K562 (cell line): ENCODE data around the gene SLC26A6. TPM values are rescaled to one million over a fixed set of nuclear protein-coding genes. Genes with fewer than 3 reads are reported as not detected.

Source experiments
- ATAC-seq: fragments of 200-7000 bp; cut with Tn5 transposase; 3 replicates; pipeline ENCODE4 v1.9.1; 2020; ENCODE audit warnings: moderate library complexity
- BruUV-seq: library from RNA; stranded (reverse); fragments of 400-500 nt; replicated peaks from 2 replicates; lab custom pipeline; 2021; lab: Mats Ljungman, UMichigan
- CTCF ChIA-PET: fragments of 300-600 bp; formaldehyde crosslinking; extraction: SDS; loops from one replicate; lab custom pipeline; 2021; ENCODE audit warnings: low intra/inter-chr PET ratio; lab: Yijun Ruan, JAX
- POLR2A ChIA-PET: fragments of 300-600, 350-650 bp; sonication (Branson Sonifier 250); formaldehyde crosslinking; extraction: SDS; loops from one replicate; lab custom pipeline; 2021; ENCODE audit warnings: antibody characterized with exemption, inconsistent platforms; lab: Yijun Ruan, JAX
- DNase-seq, 4 experiments: peaks; one replicate each; pipeline versions ENCODE4 v3.0.0 to v3.0.0-alpha.2; 2011 to 2018; ENCODE audit warnings: low spot score in 3 of 4, mixed read lengths in 3 of 4; ENCODE audit errors: extremely low read depth in 1 of 4
- FAIRE-seq: peaks from 2 replicates; lab custom pipeline; 2011; peaks lifted over from hg19 to GRCh38; lab: Jason Lieb, UNC
- H2AFZ ChIP-seq: 2 replicates; pipeline ENCODE4 v1.6.0; 2011; ENCODE audit warnings: low read depth, low read length, control low read depth, inconsistent platforms
- H3K27ac ChIP-seq: fragments of 200-600 bp; 3 replicates; pipeline ENCODE4 v1.8.0; 2011; ENCODE audit warnings: low read depth, mild to moderate bottlenecking, control low read depth, inconsistent platforms, low read length, moderate library complexity, mixed read lengths; ENCODE audit errors: extremely low read depth
- H3K27me3 ChIP-seq, 2 experiments: fragments of 300-600 bp in 1 of 2; 2 replicates in 1 of 2; 3 replicates in 1 of 2; pipeline versions ENCODE4 v1.6.0 to v1.8.0; 2011; ENCODE audit warnings: inconsistent platforms in 2 of 2, low read length in 2 of 2, mild to moderate bottlenecking in 1 of 2, mixed read lengths in 1 of 2, moderate library complexity in 1 of 2; ENCODE audit not compliant: control insufficient read depth in 2 of 2, insufficient read depth in 2 of 2
- H3K36me3 ChIP-seq: fragments of 300-600 bp; 3 replicates; pipeline ENCODE4 v1.8.0; 2011; ENCODE audit warnings: mild to moderate bottlenecking, low read length, inconsistent platforms; ENCODE audit not compliant: control insufficient read depth, insufficient read depth
- H3K4me1 ChIP-seq, 2 experiments: fragments of 200-600 bp in 1 of 2; replicated peaks in 1 of 2; 2 replicates in 1 of 2; 3 replicates in 1 of 2; pipeline versions ENCODE4 v1.5.1 to v1.8.0; 2011; ENCODE audit warnings: inconsistent platforms in 2 of 2, low read length in 2 of 2, mild to moderate bottlenecking in 1 of 2, mixed read lengths in 1 of 2, moderate library complexity in 1 of 2; ENCODE audit not compliant: control insufficient read depth in 2 of 2, insufficient read depth in 2 of 2
- H3K4me2 ChIP-seq: 2 replicates; pipeline ENCODE4 v1.6.1; 2011; ENCODE audit warnings: low read length, control low read depth, inconsistent platforms, mixed read lengths; ENCODE audit not compliant: insufficient read depth
- H3K4me3 ChIP-seq: fragments of 200-600 bp; sonication (generic), shearing (Covaris generic); 2 replicates; pipeline ENCODE4 v1.5.1; 2016; ENCODE audit warnings: control low read depth, inconsistent platforms
- H3K79me2 ChIP-seq: fragments of 200-600 bp; 3 replicates; pipeline ENCODE4 v1.8.0; 2011; ENCODE audit warnings: low read length, inconsistent platforms; ENCODE audit not compliant: control insufficient read depth, insufficient read depth
- H3K9ac ChIP-seq, 2 experiments: 2 replicates each; pipeline versions ENCODE4 v1.6.0 to v1.6.1; 2011; ENCODE audit warnings: low read depth in 2 of 2, low read length in 2 of 2, control low read depth in 1 of 2, inconsistent platforms in 1 of 2, mild to moderate bottlenecking in 1 of 2, mixed read lengths in 1 of 2; ENCODE audit not compliant: insufficient read depth in 1 of 2
- H3K9me1 ChIP-seq: one replicate; pipeline ENCODE4 v1.6.0; 2011; ENCODE audit warnings: inconsistent platforms, mild to moderate bottlenecking, low read length, moderate library complexity; ENCODE audit not compliant: control insufficient read depth, insufficient read depth
- H3K9me3 ChIP-seq: replicated peaks from 2 replicates; pipeline ENCODE4 v1.5.1; 2011; ENCODE audit warnings: low read depth, low read length, inconsistent platforms; ENCODE audit not compliant: control insufficient read depth, insufficient read depth
- H4K20me1 ChIP-seq: replicated peaks from 2 replicates; pipeline ENCODE4 v1.6.1; 2011; ENCODE audit warnings: low read length, inconsistent platforms, mixed read lengths; ENCODE audit not compliant: control insufficient read depth, insufficient read depth
- CAMTA2 ChIP-seq: fragments of 250-450 bp; sonication (Bioruptor Pico); conservative IDR thresholded peaks from 2 replicates; pipeline ENCODE4 v1.5.1; 2022
- CCNT2 ChIP-seq: IDR thresholded peaks from 2 replicates; pipeline ENCODE4 v1.6.1; 2011; ENCODE audit warnings: borderline replicate concordance, low read depth, mild to moderate bottlenecking, moderate library complexity, mixed read lengths, low read length; ENCODE audit not compliant: insufficient read length; ENCODE audit errors: extremely low read depth
- DNMT1 ChIP-seq: fragments of 450-650 bp; IDR thresholded peaks from 2 replicates; pipeline ENCODE4 v1.6.1; 2016; ENCODE audit warnings: antibody characterized with exemption, mild to moderate bottlenecking
- EZH2 ChIP-seq: IDR thresholded peaks from 2 replicates; pipeline ENCODE4 v1.6.1; 2012; ENCODE audit warnings: low read depth, mild to moderate bottlenecking, inconsistent platforms, low read length, borderline replicate concordance
- HOXB6 ChIP-seq: fragments of 250-450 bp; sonication (Bioruptor Pico); IDR thresholded peaks from 2 replicates; pipeline ENCODE4 v1.5.1; 2022; ENCODE audit warnings: mild to moderate bottlenecking, borderline replicate concordance
- JUNB ChIP-seq: fragments of 450-650 bp; formaldehyde crosslinking; conservative IDR thresholded peaks from 2 replicates; pipeline ENCODE4 v1.4.0; 2020; ENCODE audit warnings: mild to moderate bottlenecking
- KDM4B ChIP-seq, 2 experiments: fragments of 450-650 bp in 1 of 2; sonication (generic) in 1 of 2; IDR thresholded peaks; 2 replicates each; pipeline ENCODE4 v1.6.1; 2016 to 2017; ENCODE audit warnings: borderline replicate concordance in 2 of 2, antibody characterized with exemption in 1 of 2, low read depth in 1 of 2, mild to moderate bottlenecking in 1 of 2
- KHSRP ChIP-seq: fragments of 450-650 bp; IDR thresholded peaks from 2 replicates; pipeline ENCODE4 v1.6.1; 2017
- PRMT5 ChIP-seq: sonication (generic); formaldehyde crosslinking; IDR thresholded peaks from 2 replicates; pipeline ENCODE4 v1.5.0; 2020; ENCODE audit warnings: missing genetic modification reagents
- RFX1 ChIP-seq: fragments of 450-650 bp; IDR thresholded peaks from 2 replicates; pipeline ENCODE4 v1.6.1; 2016; ENCODE audit warnings: mild to moderate bottlenecking, moderate library complexity
- ZNF23 ChIP-seq: fragments of 250-450 bp; sonication (Bioruptor Pico); IDR thresholded peaks from 2 replicates; pipeline ENCODE4 v1.4.0; 2020; ENCODE audit warnings: mild to moderate bottlenecking
- ZNF644 ChIP-seq: fragments of 200-800 bp; sonication (Bioruptor generic); IDR thresholded peaks from 2 replicates; pipeline ENCODE4 v1.6.1; 2016; ENCODE audit warnings: low read depth, missing genetic modification characterization, missing compliant biosample characterization
- ZNF668 ChIP-seq: fragments of 250-450 bp; sonication (Bioruptor Pico); IDR thresholded peaks from 2 replicates; pipeline ENCODE4 v1.8.0; 2022; ENCODE audit warnings: mild to moderate bottlenecking, inconsistent platforms
- WGBS: fragments of 100-300 bp; shearing (Covaris generic); methylation state at CpG from one replicate; pipeline ENCODE4 v1.1.6; 2016; ENCODE audit warnings: low coverage, mixed read lengths; ENCODE audit not compliant: insufficient coverage; ENCODE audit errors: missing lambda C conversion rate; 5-methylcytosine and 5-hydroxymethylcytosine counted together
- in situ Hi-C: fragments of 300-500 bp; cut with MboI; formaldehyde crosslinking; loops from 4 replicates; pipeline ENCODE4 v1.15.0; 2018; ENCODE audit warnings: inconsistent platforms, mixed read lengths
- intact Hi-C: fragments of 100-400 bp; cut with micrococcal nuclease; formaldehyde crosslinking; loops from 2 replicates; pipeline ENCODE4 v1.14.2; 2022
- polyA plus RNA-seq, 8 experiments: library from polyadenylated mRNA; depleted of rRNA in 4 of 8; stranded (reverse) in 5 of 8; unstranded in 3 of 8; fragments of >200 nt; fragmentation: Nextera tagmentation in 2 of 8; fragmentation: Illumina TruSeq in 1 of 8; extraction: Ambion mirVana in 2 of 8; extraction: Trizol in 1 of 8; gene quantifications; 2 replicates each; pipeline versions ENCODE4 v1.2.1 to v1.2.3, GENCODE V29; 2011 to 2014; ENCODE audit warnings: inconsistent platforms in 1 of 8, missing spikeins in 1 of 8
- total RNA-seq, 7 experiments: library from RNA; depleted of rRNA in 6 of 7; stranded (reverse); fragments of >200 nt in 6 of 7; fragmentation: Illumina TruSeq in 2 of 7; extraction: Trizol in 2 of 7; gene quantifications; 2 replicates each; pipeline versions ENCODE4 v1.2.1 to v1.2.3, GENCODE V29; 2011 to 2021; ENCODE audit warnings: low replicate concordance in 1 of 7
- TF ChIP-seq, protein P1 (sequence below): fragments of 450-650 bp; IDR thresholded peaks from 2 replicates; pipeline ENCODE4 v1.6.1; 2017; ENCODE audit warnings: antibody characterized with exemption
- TF ChIP-seq, protein P2 (sequence below): fragments of 250-450 bp; sonication (Bioruptor Pico); IDR thresholded peaks from 2 replicates; pipeline ENCODE4 v1.5.0; 2021; ENCODE audit warnings: mild to moderate bottlenecking, borderline replicate concordance

SLC26A6 gene
- total and polyA plus RNA-seq, 9 of the 15 experiments (the other 6 are each of a cell fraction or from before 2014, with no cell fraction given), result 2.1 to 27.2 (median 14.8) TPM

GRCh38 chr3:48682786-48683185 is 47.5 kb upstream of the SLC26A6 start (continued):
- no peak for TF ChIP-seq CCNT2
- no peak for TF ChIP-seq HOXB6 (CRISPR knock-in tag)
- TF ChIP-seq DNMT1, result no peak
- TF ChIP-seq, protein P1, sequence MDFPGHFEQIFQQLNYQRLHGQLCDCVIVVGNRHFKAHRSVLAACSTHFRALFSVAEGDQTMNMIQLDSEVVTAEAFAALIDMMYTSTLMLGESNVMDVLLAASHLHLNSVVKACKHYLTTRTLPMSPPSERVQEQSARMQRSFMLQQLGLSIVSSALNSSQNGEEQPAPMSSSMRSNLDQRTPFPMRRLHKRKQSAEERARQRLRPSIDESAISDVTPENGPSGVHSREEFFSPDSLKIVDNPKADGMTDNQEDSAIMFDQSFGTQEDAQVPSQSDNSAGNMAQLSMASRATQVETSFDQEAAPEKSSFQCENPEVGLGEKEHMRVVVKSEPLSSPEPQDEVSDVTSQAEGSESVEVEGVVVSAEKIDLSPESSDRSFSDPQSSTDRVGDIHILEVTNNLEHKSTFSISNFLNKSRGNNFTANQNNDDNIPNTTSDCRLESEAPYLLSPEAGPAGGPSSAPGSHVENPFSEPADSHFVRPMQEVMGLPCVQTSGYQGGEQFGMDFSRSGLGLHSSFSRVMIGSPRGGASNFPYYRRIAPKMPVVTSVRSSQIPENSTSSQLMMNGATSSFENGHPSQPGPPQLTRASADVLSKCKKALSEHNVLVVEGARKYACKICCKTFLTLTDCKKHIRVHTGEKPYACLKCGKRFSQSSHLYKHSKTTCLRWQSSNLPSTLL, result no peak
- no peak for TF ChIP-seq RFX1
- TF ChIP-seq CAMTA2 (CRISPR knock-in tag), result no peak

DNA sequence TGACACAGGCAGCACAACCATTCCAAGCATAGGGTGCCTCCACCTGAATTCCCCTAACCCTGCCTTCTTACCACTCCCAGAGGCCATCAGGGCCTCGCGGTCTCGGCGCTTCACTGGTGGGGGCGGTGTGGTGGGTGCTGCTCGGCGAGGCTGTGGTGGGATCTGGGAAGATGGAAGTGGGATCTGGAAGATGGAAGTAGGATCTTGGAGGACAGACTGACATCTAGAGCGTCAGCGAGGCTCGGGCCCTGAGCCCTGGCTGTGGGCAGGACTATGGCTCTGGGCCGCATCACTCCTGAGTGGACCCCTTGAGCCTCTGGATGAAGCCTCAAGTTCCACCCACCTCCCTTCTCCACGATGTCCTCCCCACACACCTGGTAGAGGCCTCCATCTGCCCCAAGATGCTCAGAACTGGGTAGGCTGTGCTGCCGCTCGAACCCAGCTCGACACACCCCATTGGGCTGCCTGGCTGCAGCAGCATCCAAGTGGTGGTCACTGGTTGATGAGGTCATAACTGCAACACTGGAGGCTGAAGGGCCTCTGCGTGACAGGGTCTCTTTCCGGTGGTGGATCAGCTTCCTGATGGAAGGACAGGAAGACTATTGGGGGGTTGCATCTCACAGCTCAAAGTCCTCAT is 46.8 kb upstream of the SLC26A6 start:
- ChIA-PET POLR2A (interaction anchor here (0.8 kb wide), 1 partner anchor 150 kb away, joined by 3 read pairs; no protein-coding TSS in a partner anchor), CTCF (no interaction called here)
- Histone ChIP-seq H3K4me3 (no peak overlapping the region), H3K9me3 (no peaks in the 10 kb centered on the region), H3K9ac (peak overlapping the region in 1 of 2 experiments; percentile 35; a peak in 1 of 4 replicates), H4K20me1 (peaks cover 10% of the 10 kb centered on the region; the same call in 1 of the 2 replicates), H3K27me3 (no peaks in the 10 kb centered on the region), H3K36me3 (peaks cover 50% of the 10 kb centered on the region; the same call in 2 of the 3 replicates), H3K4me1 (peaks cover 21 to 30% of the 10 kb centered on the region in 2 experiments; a peak in 4 of 5 replicates), H3K27ac (no peak overlapping the region), H3K9me1 (no peaks in the 10 kb centered on the region), H2AFZ (no peak overlapping the region), H3K79me2 (peaks cover 27% of the 10 kb centered on the region), H3K4me2 (no peak overlapping the region)
- no peak for DNase-seq
- intact Hi-C loops, result no loop called here
- ATAC-seq, result no peak
- in situ Hi-C loops, result no loop called here
- 95% methylated on average over 6 of the region's 17 CpGs for WGBS
- no peak for FAIRE-seq
- BruUV-seq, result no TSS peak
- TF ChIP-seq EZH2, result no peak
- TF ChIP-seq, protein P2, sequence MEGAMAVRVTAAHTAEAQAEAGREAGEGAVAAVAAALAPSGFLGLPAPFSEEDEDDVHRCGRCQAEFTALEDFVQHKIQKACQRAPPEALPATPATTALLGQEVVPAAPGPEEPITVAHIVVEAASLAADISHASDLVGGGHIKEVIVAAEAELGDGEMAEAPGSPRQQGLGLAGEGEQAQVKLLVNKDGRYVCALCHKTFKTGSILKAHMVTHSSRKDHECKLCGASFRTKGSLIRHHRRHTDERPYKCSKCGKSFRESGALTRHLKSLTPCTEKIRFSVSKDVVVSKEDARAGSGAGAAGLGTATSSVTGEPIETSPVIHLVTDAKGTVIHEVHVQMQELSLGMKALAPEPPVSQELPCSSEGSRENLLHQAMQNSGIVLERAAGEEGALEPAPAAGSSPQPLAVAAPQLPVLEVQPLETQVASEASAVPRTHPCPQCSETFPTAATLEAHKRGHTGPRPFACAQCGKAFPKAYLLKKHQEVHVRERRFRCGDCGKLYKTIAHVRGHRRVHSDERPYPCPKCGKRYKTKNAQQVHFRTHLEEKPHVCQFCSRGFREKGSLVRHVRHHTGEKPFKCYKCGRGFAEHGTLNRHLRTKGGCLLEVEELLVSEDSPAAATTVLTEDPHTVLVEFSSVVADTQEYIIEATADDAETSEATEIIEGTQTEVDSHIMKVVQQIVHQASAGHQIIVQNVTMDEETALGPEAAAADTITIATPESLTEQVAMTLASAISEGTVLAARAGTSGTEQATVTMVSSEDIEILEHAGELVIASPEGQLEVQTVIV (CRISPR knock-in tag), result no peak
- no peak for TF ChIP-seq ZNF668 (CRISPR knock-in tag)
- TF ChIP-seq JUNB, result no peak
- TF ChIP-seq KDM4B (IDR thresholded peaks at IDR 0.05; ENCODE audit: borderline replicate concordance in 2 of 2, low read depth in 1 of 2), result no peak
- TF ChIP-seq PRMT5 (CRISPR knock-in tag), result no peak
- TF ChIP-seq ZNF23, result no peak
- no peak for TF ChIP-seq ZNF644 (tag)
- no peak for TF ChIP-seq KHSRP
